AG04449 (cell line): ENCODE results near the gene SELENOV.
A peak's percentile ranks its signal among the peaks of the same experiment; 100 is the strongest.

Experiments
- CTCF ChIA-PET: fragments of 350-600 bp; formaldehyde crosslinking; extraction: SDS; loops from one replicate; lab custom pipeline; 2021; ENCODE audit warnings: antibody characterized with exemption; lab: Yijun Ruan, JAX
- POLR2A ChIA-PET: fragments of 400-600, 350-600 bp; formaldehyde crosslinking; extraction: SDS; loops from one replicate; lab custom pipeline; 2020; ENCODE audit warnings: antibody characterized with exemption, inconsistent platforms; lab: Yijun Ruan, JAX
- DNase-seq: peaks from one replicate; pipeline ENCODE4 v3.0.0-alpha.2; 2010; ENCODE audit warnings: low read depth, low spot score
- H3K4me3 ChIP-seq: 2 replicates; pipeline ENCODE4 v1.5.1; 2011; ENCODE audit warnings: low read depth, mild to moderate bottlenecking, control low read depth, low read length
- CTCF ChIP-seq: IDR thresholded peaks from one replicate; pipeline ENCODE4 v1.5.1; 2011; ENCODE audit warnings: mild to moderate bottlenecking, moderate library complexity, low read length, control low read depth, inconsistent platforms; ENCODE audit not compliant: insufficient read depth; ENCODE audit errors: missing control alignments

Gene SELENOV

DNA sequence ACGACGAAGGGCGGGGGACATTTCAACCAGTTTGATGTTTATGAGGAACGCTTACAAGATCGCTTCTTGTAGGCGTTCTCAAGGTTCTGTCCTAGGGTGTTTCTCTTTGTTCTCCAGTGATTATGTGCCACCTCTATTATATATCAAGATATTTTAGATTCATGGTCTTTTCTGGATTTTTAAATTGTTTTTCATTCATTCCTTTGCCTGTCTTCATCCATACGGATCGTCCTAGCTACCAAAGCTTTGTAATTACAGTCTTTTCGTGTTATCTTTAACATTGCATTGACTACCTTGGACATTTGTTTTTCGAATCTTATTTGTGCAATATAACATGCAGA lies 25.4 kb downstream of the SELENOV start:
- no peak for DNase-seq
- peak overlapping the region; percentile 25 for H3K4me3 ChIP-seq
- CTCF ChIA-PET = interaction anchor here (0.7 to 4.8 kb wide), 9 partner anchors 11 to 430 kb away, joined by 3 to 44 read pairs (median 3); partner anchors contain the start of gene DLL3
- POLR2A ChIA-PET = interaction anchor here (0.6 kb wide), 1 partner anchor 22 kb away, joined by 3 read pairs; no protein-coding TSS in a partner anchor
- TF ChIP-seq CTCF = no peak

- CTCF ChIA-PET = interaction anchor here (0.6 to 4.8 kb wide), 6 partner anchors 9 to 300 kb away, joined by 3 to 44 read pairs (median 4); partner anchors contain the start of gene EID2B
- no peak for TF ChIP-seq CTCF
- no peak for DNase-seq
- no peak overlapping the region for H3K4me3 ChIP-seq
- POLR2A ChIA-PET = no interaction called here
These were observed 27.3 kb downstream of the SELENOV start for GRCh38 chr19:39542206-39542605.

- no peak for DNase-seq
- CTCF ChIA-PET = interaction anchor here (0.7 to 4.8 kb wide), 6 partner anchors 9 to 104 kb away, joined by 3 to 44 read pairs (median 6); partner anchors contain the start of gene EID2B
- TF ChIP-seq CTCF = no peak
- POLR2A ChIA-PET = no interaction called here
- no peak overlapping the region for H3K4me3 ChIP-seq
These were observed 28.5 kb downstream of the SELENOV start for GRCh38 chr19:39543477-39543857.

DNA sequence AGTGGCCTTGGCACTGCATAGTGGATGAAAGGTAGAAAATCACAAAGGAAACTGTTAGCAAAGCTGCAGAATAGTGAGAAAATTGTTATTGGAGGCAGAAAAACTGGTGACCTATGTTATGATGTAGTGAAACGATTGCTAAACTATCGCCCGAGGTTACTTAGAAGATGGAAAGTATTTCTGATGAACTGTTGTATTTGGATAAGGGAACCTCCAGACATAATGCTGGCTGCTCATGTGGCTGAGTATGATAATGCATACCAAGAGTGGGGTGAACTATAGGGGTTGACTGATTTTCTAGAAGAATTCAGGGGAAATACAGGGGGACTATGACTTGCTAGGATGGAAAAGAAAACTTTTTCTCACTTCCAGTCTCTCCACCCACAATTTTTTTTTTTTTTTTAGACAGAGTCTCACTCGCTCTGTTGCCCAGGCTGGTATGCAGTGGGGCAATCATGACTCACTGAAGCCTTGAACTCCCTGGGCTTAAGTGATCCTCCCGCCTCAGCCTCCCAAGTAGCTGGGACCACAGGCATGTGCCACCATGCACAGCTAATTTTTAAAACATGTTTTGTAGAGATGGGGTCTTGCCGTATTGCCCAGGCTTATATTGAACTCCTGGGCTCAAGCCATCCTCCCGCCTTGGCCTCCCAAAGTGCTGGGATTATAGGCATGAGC lies 29.4 kb downstream of the SELENOV start:
- CTCF ChIA-PET = interaction anchor here (1.3 to 4.3 kb wide), 3 partner anchors 9 to 128 kb away, joined by 3 to 21 read pairs (median 4); no protein-coding TSS in a partner anchor
- no peak overlapping the region for H3K4me3 ChIP-seq

GRCh38 chr19:39544911-39545310 lies 30.0 kb downstream of the SELENOV start:
- ChIA-PET POLR2A (no interaction called here), CTCF (interaction anchor here (1.3 to 4.3 kb wide), 3 partner anchors 8 to 128 kb away, joined by 3 to 21 read pairs (median 4); no protein-coding TSS in a partner anchor)
- TF ChIP-seq CTCF = no peak
- no peak for DNase-seq
- H3K4me3 ChIP-seq = no peak overlapping the region

More for the DNA sequence above, 29.4 kb downstream of the SELENOV start:
- POLR2A ChIA-PET = no interaction called here
- no peak for TF ChIP-seq CTCF
- DNase-seq = no peak

DNA sequence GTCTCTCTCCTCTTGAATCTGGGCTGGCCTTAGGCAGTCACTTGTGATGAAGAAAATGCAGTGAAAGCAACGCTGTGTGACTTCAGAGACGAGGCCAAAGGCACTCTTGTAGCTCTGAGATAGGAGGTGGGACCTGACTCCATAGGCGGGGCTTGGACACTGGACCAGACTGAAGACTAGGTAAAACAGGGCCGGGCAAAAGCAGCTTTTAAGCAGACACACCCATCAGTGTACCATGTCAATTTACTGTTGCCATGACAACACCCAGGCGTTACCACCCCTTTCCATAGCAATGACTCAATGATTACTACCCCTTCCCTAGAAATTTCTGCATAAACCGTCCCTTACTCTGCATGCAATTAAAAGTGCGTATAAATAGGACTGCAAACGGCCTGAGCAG lies 31.7 kb downstream of the SELENOV start:
- CTCF ChIA-PET = interaction anchor here (0.6 to 4.3 kb wide), 3 partner anchors 107 to 456 kb away, joined by 3 to 21 read pairs (median 7); no protein-coding TSS in a partner anchor
- POLR2A ChIA-PET = no interaction called here

More for the DNA sequence above, 31.7 kb downstream of the SELENOV start:
- DNase-seq = no peak
- no peak for TF ChIP-seq CTCF
- H3K4me3 ChIP-seq = no peak overlapping the region
